Stimulated activated CD8-positive, alpha-beta memory T cell treated with anti-CD3 and anti-CD28 coated beads, Interleukin-12 subunit alpha, Interleukin-12 subunit beta, amount 100 ng/mL, for 24 hours (primary cell): ENCODE measurements around the gene PSMD11.
"Not testable (repeated sequence)": the region's sequence is repeated elsewhere in the genome, so short reads cannot be mapped to it uniquely, and the experiment has no call there.

ENCODE experiments used
- DNase-seq: peaks from one replicate; pipeline ENCODE4 v3.0.0-alpha.2; 2020; ENCODE audit errors: extremely low read depth

The PSMD11 gene

DNA sequence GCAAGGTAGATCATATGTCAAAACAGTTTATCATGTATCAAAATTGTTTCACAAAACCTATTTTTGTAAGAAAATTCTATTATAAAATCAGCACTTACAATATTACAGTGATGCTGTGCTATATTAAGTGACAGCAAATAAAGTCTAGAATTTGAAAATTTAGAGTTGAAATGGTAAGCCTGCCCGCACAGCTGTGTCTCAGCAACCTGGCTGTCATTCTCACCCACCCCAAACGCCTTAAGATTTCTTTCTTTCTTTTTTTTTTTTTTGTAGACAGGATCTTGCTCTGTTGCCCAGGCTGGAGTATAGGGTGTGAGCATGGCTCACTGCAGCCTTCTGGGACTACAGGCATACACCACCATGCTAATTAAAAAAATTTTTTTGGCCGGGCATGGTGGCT is 69.3 kb downstream of the PSMD11 start:
- DNase-seq: no peak

DNA sequence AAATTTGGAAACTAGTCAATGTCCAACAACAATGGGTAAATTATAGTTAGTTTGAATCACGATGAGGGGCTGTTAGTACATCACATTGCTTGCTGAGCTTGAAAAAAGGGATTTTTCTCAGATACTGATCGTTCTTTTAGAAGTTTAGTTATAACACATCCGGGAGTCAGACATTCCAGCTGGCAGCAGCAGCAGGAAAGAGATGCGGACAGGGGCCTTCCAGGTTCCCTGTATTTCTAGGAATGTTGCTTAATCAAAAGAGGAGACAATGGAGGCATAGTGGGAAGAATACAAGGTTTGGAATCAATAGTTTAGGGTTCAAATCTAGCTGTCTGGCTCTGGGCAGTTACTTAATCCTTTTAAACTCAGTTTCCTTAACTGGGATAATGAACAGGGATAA is 70.3 kb downstream of the PSMD11 start:
- no peak for DNase-seq

DNA sequence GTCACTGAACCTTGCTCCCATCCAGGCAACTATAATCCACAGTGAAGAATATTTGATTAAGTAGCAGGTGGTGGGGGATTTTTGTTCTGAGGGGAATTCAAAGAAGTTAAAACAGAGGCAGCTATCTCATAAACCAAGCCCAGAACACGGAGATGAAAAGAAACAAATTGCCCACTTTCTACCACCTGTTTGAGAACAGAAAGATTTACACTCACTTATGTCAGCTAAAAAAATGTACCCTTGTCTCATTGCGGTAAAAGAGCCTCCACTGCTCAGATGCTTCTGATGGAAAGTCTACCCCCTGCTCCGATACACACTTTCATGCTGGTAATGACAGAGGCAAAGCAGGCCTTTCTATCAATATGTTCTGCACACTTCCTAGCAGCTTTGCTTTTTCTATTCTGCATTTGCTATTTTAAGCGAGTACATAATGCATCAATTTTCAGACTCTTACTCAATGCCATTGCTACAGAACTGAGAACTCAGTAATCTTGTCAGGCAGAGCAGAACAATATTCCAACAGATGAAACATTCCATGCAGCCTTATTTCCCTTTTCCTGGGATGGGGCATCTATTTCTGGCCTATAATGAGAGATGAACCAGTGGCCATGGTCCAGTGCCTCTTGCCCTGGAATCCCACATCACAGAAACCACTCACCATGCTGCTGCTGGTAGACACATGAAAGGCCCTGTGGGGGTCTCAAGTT is 71.5 kb downstream of the PSMD11 start:
- DNase-seq: no peak

DNA sequence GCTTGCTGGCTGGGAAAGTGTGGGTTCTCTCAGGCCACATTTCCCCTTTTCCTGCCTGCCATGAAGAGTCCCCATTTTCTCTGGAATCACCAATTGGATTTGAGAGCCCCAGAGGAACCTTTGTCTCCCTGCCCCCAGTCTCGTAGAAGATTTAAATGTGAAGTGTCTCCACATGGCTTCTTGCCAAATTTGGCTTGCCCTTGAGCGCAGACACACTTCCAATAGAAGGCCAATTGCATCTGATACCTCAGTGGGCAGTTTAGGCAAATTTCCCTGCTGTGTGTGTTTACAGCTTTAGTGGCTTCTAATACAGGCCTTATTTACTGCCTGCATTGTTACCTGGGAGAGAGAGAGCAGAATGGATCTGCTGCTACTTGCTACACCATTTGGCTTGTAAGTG is 72.1 kb downstream of the PSMD11 start:
- DNase-seq: no peak

DNA sequence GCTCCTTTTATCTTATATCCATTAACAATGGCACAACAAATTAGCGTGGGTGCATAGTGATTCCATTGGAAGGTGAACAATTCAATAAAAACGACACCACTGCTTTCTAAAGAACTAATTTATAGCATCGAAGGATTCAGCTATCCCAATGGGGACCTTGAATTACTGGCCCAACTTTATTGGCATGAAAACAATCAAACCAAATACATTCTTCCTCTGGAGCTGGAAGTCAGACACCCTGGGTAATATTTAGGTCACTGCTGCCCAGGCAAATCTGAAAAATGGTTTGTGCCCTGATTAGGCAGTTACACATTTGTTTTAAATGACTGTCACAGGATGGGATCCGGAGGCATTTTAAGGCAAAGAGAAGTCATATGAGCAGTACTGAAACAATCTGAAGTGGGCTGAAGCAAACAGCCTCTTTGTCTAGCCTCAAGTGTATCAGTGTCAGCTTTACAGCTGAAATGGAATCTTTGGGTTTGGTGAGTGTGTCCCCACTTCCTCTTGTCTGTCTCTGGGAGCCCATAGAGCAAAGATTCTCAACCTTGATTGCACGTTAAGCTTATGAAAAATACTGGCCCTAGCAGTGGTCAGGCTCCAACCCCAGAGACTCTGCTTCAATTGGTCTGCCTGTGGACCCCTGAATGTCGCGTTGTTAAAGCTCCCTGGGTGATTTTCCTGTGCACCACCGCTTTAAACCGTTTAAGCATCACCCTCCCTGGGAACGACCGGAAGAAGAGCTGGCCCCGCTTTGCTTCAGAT is 72.8 kb downstream of the PSMD11 start:
- no peak for DNase-seq

DNA sequence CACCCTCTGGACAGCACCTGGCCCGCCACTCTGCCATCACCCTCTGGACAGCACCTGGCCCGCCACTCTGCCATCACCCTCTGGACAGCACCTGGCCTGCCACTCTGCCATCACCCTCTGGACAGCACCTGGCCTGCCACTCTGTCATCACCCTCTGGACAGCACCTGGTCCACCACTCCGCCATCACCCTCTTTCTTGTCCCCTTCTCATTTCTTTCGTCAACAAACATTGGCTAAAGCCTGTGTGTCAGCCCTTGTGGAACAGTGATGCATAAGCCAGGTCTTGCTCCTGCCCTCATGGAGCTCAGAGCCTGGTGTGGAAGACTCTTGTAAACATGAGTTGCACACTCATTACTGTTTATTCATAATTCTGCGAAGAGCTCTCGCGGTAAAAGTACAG is 73.7 kb downstream of the PSMD11 start:
- DNase-seq: no peak

DNA sequence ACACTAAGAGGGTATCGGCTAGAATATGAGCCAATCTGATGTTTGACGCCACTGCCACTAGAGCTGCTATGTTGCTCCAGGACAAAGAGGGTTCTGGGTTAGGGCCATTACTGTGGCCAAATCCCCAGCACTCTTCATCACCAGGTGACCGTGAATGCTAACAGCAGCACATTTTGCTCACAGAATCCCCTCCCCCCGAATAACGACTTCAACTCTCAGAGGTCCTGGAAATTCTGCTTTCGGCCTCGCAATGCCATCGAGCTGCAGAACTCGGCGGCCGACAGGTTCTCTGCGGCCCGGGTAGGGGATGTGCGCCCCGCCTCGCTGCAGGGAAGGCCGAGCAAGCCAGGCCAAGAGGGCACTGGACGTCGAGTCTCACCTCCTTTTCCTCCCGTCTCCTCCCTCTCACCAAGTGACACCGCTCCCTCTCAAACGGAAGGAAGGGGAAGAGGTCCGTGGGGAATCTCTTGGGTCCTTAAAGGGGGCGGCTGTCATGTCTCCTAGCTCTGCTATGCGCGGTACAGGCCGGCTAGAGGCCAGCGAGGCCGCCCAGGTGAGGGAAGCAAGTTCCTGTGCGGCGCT is 74.4 kb downstream of the PSMD11 start:
- no peak for DNase-seq

DNA sequence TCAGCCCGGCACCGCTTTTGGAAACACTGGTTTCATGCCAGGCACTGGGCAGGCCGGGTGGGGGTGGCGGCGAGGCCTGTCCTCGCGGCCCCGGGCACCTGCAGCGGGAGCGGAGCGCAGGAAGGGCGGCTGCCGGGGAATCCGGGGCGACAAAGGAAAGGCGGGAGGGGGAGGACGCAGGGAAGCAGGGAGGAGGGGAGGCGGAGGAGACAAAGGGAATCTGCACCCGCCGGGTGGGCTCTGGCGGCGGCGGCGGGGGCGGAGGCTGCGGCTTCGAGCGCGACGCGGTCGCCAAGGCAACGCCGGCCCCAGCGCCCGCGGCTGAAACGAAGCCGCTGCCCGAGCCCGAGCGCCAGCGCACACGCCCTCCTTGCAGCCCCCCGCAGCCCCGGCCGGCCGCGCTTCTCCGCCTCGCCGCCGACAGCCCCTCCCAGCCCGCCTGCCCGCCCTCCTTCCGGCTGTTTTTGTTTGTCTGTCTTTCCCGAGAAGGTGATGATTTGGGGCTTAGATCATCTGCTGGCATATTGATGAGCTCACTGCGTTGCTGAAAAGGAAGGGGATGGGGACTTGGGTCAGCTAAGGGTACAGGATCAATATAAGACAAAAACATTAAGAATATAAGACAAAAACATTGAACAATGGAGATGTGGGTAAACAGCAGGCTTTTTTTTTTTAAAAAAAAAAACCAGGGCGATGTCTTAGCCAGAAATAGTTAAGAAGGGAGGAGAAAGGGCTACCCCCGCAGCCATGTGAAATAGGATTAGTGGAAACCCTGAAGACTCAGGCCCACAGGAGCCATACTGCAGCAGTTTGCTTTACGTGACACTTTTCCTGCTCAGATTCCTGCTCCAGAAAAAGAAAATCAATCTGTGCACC is 75.2 kb downstream of the PSMD11 start:
- DNase-seq: no peak

DNA sequence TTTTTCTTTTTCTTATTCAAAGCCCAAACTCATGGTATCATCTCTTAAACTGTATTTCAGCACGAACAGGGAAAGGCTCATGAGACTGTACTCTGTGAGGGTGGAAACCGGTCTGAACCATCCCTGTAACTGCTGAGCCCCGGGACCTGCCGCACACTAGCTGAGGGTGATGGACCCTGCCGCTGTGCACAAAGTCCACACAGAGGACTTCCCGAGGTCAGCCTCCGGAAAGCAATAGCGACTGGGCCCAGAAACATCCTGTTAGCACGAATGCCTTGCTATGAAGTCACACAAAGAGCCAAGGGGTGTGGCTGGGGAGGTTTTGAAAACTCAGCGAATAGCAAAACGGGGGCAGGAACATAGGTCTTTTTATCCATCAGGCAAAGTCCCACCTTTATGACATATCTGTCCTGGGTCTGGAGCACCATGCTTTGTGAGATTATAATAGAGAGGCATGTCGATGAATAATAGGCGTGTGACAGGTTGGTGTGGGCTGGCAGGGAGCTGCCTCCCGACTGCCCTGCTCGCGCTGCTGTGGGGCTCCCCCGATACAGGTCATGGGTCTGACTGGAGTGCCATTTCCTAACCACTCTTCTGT is 75.9 kb downstream of the PSMD11 start:
- no peak for DNase-seq

DNA sequence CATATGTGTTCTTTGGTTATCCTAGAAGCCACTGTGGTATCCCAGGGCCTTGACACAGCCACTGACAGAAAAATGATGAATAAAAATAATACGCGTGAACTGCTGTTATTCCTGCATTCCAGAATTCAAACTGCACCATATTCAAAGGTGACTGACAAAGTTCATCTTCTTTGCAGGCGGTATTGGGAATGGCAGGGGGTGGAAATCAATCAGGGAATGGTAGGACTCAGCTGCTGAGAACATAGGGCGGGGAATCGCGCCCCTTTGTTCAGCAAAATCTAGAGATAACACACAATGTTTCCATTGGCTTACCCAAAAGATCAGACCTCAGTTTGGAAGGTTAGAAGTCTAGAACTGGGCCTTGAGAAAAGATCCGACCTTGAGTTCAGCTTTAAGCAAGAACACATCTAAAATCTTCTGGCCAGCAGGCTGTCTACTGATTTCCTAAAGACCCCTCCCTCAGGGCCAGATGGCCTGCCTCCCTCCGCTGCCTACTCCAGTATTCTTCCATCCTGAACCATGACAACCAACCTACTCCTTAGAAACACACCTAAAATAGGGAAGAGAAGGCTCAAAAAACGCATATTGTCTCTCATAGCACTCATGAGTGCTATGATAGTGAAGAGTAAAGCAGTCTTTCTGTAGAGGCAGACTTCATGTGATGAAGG is 76.6 kb downstream of the PSMD11 start:
- no peak for DNase-seq

DNA sequence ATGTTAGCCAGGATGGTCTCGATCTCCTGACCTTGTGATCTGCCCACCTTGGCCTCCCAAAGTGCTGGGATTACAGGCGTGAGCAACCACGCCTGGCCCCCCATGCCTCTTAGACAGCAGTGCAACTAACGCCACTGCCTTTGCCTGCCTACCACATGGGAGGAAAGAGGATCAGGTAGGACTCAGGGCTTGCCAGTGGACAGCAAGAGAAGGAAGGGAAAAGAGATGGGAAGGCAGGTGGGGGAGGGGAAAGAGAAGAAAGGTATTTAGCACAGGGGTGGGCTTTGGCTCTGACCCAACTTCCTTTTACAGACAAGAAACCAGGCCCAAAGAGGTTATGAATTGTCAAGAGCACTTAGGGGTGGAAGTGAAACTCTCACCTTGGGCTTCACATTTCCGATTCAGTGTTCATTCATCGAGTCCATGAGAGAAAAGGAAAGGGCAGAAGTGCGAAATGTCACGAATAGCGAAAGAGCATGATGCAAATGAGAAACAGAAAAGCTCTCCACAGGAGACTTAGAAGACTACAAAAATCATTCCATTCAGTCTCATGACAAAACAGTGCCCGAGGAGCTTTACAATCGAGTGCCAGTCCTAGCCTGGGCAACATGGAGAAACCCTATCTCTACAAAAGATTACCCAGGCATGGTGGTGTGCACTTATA is 78.8 kb downstream of the PSMD11 start:
- DNase-seq: no peak

DNA sequence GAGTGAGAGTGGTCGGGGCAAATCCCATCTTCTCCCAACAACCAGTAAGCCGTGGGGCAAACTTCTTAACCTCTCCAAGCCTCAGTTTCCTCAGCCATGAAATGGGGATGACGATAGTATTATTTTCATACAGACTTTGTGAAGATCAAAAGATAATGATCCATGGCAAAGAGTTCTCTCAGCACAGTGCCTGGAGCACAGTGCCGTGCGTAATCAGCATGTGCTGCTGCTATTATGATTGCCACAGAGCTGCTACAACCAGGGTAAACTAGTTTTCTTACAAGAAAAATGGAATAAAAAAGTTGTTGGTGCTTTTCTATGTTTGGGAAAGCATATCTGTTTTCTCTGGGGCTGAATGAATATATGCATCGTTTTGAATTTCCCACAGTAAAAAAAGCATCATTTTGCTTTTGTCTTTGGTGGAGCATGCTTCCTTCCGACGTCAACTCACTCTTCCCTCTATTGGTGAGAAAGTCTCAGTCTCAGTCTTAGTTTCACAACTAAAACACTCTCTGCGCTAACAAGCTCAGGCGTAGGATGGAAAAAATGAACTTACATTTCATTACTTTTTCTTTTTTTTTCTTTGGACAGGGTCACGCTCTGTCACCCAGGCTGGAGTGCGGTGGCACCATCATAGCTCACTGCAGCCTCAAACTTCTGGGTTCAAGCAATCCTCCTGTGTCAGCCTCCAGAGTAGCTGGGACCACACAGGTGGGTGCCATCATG is 79.7 kb downstream of the PSMD11 start:
- DNase-seq: no peak

DNA sequence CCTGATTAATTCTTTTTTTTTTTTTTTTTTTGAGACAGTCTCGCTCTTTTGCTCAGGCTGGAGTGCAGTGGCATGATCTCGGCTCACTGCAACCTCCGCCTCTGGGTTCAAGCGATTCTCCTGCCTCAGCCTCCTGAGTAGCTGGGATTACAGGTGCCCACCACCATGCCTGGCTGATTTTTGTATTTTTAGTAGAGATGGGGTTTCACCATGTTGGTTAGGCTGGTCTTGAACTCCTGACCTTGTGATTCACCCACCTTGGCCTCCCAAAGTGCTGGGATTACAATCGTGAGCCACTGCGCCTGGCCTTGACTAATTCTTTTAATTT is 80.2 kb downstream of the PSMD11 start:
- not testable (repeated sequence) for DNase-seq

DNA sequence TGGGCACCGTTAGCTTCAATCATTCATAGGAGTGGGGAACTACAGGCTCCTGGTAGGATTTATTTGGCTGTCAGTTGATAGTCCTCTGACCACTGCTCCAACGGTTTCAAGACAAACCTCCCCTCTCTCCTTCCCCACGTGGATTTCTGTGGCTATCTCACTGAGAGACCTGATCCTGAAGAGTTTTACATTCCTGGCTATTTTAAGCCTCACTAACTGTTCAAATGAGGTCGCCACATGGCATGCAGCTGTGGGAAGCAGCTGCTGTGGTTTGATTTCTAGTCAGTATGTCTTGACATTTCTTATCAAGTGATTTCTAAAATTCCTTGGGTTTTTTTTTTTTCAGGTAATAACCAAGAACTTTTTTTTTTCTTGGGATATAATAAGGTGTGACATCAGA is 80.8 kb downstream of the PSMD11 start:
- DNase-seq: no peak

DNA sequence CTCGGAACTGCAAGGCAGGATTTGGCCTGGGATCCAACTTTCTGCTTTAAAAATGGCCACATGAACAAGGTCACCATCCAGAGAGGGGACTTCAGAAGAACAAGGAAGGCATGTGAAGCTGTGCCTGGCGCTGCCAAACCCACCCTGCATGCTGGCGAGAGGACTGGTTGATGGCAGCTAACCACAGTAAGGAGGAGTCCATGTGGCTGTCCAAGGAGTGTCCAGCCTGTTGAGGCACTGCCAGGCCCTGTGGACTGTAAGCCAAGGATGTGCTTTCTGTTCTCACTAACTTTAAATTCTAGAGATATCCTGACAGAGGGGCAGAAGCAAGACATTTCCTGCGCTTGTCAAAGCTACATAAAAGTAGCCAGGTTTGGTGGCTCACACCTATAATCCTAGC is 82.8 kb downstream of the PSMD11 start:
- DNase-seq: no peak

DNA sequence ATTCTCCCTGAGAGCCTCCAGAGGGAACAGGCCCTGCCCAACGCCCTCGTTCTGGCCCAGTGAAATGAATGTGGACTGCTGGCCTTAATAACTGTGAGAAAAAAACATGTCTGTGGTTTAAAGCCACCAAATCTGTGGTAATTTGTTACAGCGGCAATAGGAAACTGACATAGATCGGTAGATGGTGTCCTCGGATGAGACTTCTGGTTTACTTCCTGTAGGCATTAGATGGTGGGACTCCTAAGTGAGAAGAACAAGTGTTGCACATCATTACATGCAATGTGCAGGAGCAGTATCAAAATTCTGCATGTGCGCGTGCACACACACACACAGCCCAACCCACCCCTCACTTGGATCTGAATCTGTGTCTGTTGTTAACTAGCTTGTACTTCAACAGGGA is 84.5 kb downstream of the PSMD11 start:
- DNase-seq: no peak

DNA sequence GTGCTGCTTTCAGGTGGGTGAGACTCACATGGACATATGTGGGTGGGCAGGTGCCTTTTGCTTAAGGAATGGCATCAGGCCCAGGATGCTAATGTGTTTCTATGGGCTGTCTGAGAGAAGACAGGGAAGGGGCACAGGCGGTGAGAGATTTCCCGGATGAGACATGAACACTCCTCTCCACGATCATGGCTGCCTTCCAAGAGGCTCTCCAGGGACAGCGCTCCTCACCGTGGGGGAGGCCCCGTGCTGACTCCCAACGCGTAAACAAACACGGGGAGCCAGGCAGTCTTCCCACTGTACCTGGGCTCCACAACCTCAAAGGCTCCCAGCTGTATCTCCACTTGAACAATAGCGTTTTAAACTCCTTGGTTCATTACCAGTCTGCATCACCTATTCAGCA is 85.3 kb downstream of the PSMD11 start:
- no peak for DNase-seq
